Epithelial cell of esophagus (primary cell): ENCODE data around the gene COLQ.
"Not testable (repeated sequence)": the region's sequence is repeated elsewhere in the genome, so short reads cannot be mapped to it uniquely, and the experiment has no call there.

Source experiments
- DNase-seq: peaks from one replicate; pipeline ENCODE4 v3.0.0; 2010; ENCODE audit warnings: low read depth
- H3K4me3 ChIP-seq: 2 replicates; pipeline ENCODE4 v1.5.1; 2011; ENCODE audit warnings: mild to moderate bottlenecking, low read length, control low read depth
- CTCF ChIP-seq: IDR thresholded peaks from 2 replicates; pipeline ENCODE4 v1.5.1; 2011; ENCODE audit warnings: low read depth, mild to moderate bottlenecking, low read length, control low read depth, inconsistent platforms; ENCODE audit not compliant: insufficient read depth; ENCODE audit errors: missing control alignments

Gene COLQ

DNA sequence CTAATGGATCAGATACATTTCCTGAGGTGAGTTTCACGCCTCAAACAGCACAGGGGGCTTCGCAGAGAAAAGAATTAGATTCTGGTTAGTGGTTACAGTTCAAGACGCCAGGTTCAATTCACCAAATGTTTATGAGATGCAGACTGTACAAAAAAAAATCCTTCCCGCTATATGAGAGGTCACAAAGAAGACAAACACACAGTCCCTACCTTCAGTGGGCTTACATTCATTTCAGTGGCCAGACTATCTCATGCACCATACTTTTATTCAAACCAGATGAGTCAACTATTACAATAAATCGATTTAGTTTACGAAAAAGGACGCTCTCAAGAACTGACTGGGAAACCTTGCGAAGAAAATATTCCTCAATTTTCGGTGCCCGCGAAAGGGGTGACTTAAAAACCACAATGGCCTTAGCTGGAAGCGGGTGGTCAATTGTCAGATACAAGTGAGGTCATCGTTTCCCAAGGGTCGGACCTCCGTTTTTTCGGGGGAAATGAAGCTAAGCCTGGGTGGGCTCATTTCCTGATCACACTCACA lies 94.9 kb downstream of the COLQ start:
- no peak for TF ChIP-seq CTCF
- DNase-seq, result no peak
- peak overlapping the region; percentile 90 for H3K4me3 ChIP-seq

- no peak for DNase-seq
- TF ChIP-seq CTCF, result no peak
These were observed 100.6 kb downstream of the COLQ start for GRCh38 chr3:15420871-15421270.

DNA sequence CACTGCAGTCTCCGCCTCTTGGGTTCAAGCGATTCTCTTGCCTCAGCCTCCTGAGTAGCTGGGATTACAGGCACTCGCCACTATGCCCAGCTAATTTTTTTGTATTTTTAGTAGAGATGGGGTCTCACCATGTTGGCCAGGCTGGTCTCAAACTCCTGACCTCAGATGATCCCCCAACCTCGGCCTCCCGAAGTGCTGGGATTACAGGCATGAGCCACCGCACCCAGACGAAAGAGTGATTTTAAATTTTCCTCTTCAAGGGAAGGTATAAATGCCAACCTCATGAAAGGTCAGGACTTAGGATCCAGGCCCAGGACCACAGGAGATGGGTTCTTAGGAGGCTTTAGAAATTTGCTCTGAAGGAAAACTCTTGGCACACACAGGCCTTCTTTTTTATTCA lies 110.5 kb downstream of the COLQ start:
- H3K4me3 ChIP-seq, DNase-seq: not testable (repeated sequence)

More at GRCh38 chr3:15420871-15421270, 100.6 kb downstream of the COLQ start:
- no peak overlapping the region for H3K4me3 ChIP-seq

GRCh38 chr3:15409774-15410173 lies 111.7 kb downstream of the COLQ start:
- TF ChIP-seq CTCF, result no peak
- no peak for DNase-seq
- no peak overlapping the region for H3K4me3 ChIP-seq

- DNase-seq, result peak; percentile 12
- no peak overlapping the region for H3K4me3 ChIP-seq
- no peak for TF ChIP-seq CTCF
These were observed 112.3 kb downstream of the COLQ start for GRCh38 chr3:15409239-15409638.

DNA sequence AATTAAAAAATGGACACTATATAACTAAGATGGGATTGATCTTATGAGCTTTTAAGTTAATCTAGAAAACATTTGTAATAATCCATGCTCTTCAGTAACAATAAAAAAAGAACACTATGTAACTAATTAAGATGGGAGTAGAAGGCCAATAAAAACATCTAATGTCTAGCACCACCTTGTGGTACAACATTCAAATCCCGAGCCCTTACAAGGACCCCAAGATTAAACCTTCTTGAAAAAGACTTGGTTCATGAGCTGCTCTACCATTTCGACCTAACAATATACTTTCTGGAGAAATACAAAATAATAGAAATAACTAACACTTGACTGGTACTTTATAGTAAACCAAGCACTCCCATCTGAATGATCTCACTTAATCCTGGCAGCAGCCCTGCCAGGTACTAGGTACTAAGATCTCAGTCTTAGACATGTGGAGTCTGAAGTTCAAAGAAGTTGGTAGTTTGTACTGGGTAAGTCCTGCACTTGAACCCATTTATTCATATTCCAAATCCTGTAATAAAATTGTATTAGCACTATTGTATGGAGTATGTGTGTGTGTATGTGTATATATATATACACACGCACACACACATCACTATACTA lies 116.0 kb downstream of the COLQ start:
- TF ChIP-seq CTCF, result peak; percentile 59
- DNase-seq, result peak; percentile 67
- no peak overlapping the region for H3K4me3 ChIP-seq

DNA sequence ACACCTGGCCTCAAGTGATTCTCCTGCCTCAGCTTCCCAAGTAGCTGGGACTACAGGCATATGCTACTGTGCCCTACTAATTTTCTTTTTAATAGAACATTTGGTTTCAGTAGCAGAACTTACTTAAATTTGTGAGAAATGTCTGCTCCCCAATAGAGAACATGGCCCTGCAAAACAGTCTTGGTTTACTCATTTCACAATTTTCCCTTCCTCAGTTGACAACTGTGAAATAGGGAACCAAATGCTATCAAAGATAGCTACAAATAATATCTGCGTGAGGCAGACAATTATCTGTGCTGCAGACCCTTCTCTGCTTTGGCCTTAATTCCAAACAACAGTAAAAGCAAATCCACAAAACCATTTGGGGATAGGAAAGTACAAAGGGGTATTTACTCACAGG lies 116.7 kb downstream of the COLQ start:
- TF ChIP-seq CTCF, result no peak
- DNase-seq, result no peak
- no peak overlapping the region for H3K4me3 ChIP-seq
